ENCODE results near the gene TP53BP2.
"Not testable (repeated sequence)": the region's sequence is repeated elsewhere in the genome, so short reads cannot be mapped to it uniquely, and the experiment has no call there.

Gene TP53BP2

GRCh38 chr1:223740038-223740736, 105.6 kb downstream of the TP53BP2 start:
- DNase-seq (ENCODE audit: low read depth in 2 of 2) = not testable (repeated sequence)

- DNase-seq (ENCODE audit: low read depth in 2 of 2) = no peak
Observed at GRCh38 chr1:223739366-223740037, 106.2 kb downstream of the TP53BP2 start.

- DNase-seq (ENCODE audit: low read depth in 2 of 2) = no peak
Observed at GRCh38 chr1:223738465-223739365, 107.0 kb downstream of the TP53BP2 start.

GRCh38 chr1:223737342-223737741, 108.4 kb downstream of the TP53BP2 start:
- DNase-seq (ENCODE audit: low read depth in 2 of 2) = no peak

GRCh38 chr1:223736638-223737037, 109.1 kb downstream of the TP53BP2 start:
- DNase-seq (ENCODE audit: low read depth in 2 of 2) = not testable (repeated sequence)

GRCh38 chr1:223733898-223734852, 111.6 kb downstream of the TP53BP2 start:
- DNase-seq (ENCODE audit: low read depth in 2 of 2) = no peak

GRCh38 chr1:223732993-223733798, 112.6 kb downstream of the TP53BP2 start:
- no peak for DNase-seq (ENCODE audit: low read depth in 2 of 2)

GRCh38 chr1:223731133-223731770, 114.5 kb downstream of the TP53BP2 start:
- DNase-seq (ENCODE audit: low read depth in 2 of 2) = no peak

GRCh38 chr1:223730479-223731132, 115.1 kb downstream of the TP53BP2 start:
- DNase-seq (ENCODE audit: low read depth in 2 of 2) = no peak

- DNase-seq (ENCODE audit: low read depth in 2 of 2) = no peak
Observed at GRCh38 chr1:223729906-223730305, 115.8 kb downstream of the TP53BP2 start.

Measured in stimulated activated CD4-positive, alpha-beta T cell treated with anti-CD3 and anti-CD28 coated beads, Interleukin-15, amount 100 ng/mL, for 48 hours (primary cell).